ENCODE measurements around the gene TTLL5. TPM values are rescaled to one million over a fixed set of nuclear protein-coding genes. Genes with fewer than 3 reads are reported as not detected.

Gene TTLL5
- total RNA-seq, 2 experiments from 2014 or later = 19.8 to 26.4 TPM

DNA sequence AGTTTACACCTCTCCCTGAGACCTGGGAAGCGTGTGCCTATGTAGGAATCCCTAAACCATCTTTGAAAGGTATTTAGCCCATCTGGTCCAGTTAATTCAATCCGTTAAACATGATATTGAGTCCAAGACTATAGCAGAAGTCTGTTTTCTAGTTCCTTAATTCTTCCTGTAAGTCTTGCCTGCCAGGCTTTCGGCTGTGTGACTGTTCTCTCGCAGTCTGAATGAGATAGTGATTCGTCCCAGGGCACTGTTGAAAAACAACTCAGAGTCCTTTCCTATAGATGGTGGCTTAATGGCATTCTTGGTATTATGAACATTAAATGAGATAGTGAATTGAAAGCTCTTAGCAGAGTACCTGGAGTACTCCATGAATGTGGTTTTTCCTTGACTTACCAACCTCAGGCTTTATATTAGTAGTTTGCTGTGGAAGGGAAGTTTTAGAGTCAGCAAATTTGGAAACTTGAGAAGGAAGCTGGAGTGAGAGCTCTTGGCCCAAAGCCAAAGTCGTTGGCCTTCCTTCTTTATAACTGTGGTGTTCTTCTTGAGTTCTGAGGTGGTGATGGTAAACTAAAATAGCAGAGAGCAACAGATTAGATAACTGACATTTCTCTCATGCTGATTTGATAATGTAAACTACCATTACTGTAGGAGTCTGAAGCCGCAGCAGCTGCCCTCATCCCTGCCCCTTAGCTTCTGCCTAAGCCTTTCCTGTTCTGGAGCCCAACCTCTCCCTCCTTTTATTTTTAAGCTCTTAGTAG lies 244.3 kb downstream of the TTLL5 start:
- no peak overlapping the region for H3K4me3 ChIP-seq (ENCODE audit: low read length)
- H3K9me3 Mint-ChIP-seq = no peaks in the 10 kb centered on the region
- H3K27ac ChIP-seq (ENCODE audit: low read depth in 1 of 2, low read length in 2 of 2) = no peak overlapping the region
- no peaks in the 10 kb centered on the region for H3K36me3 ChIP-seq (ENCODE audit: insufficient read depth, low read length)
- CTCF ChIA-PET = interaction anchor here (1.1 to 3.7 kb wide), 4 partner anchors 12 to 80 kb away, joined by 4 to 52 read pairs (median 8); partner anchors contain the start of genes IFT43 and TGFB3
- H3K27me3 ChIP-seq (ENCODE audit: control insufficient read depth in 1 of 2, insufficient read depth in 2 of 2, low read length in 2 of 2) = no peaks in the 10 kb centered on the region
- no peak overlapping the region for H3K4me3 Mint-ChIP-seq
- H3K27ac Mint-ChIP-seq = no peak overlapping the region
- H3K4me1 ChIP-seq (ENCODE audit: insufficient read depth, low read length) = no peaks in the 10 kb centered on the region
- no peaks in the 10 kb centered on the region for H3K36me3 Mint-ChIP-seq (ENCODE audit: low read depth)
- no peaks in the 10 kb centered on the region for H3K4me1 Mint-ChIP-seq (ENCODE audit: low read depth)
- POLR2A ChIA-PET = interaction anchor here (1.9 to 2.5 kb wide), 2 partner anchors 77 to 80 kb away, joined by 8 to 20 read pairs; partner anchors contain the start of genes IFT43 and TGFB3
- TF ChIP-seq, protein P1, sequence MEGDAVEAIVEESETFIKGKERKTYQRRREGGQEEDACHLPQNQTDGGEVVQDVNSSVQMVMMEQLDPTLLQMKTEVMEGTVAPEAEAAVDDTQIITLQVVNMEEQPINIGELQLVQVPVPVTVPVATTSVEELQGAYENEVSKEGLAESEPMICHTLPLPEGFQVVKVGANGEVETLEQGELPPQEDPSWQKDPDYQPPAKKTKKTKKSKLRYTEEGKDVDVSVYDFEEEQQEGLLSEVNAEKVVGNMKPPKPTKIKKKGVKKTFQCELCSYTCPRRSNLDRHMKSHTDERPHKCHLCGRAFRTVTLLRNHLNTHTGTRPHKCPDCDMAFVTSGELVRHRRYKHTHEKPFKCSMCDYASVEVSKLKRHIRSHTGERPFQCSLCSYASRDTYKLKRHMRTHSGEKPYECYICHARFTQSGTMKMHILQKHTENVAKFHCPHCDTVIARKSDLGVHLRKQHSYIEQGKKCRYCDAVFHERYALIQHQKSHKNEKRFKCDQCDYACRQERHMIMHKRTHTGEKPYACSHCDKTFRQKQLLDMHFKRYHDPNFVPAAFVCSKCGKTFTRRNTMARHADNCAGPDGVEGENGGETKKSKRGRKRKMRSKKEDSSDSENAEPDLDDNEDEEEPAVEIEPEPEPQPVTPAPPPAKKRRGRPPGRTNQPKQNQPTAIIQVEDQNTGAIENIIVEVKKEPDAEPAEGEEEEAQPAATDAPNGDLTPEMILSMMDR (IDR thresholded peaks at IDR 0.05) = no peak
- DNase-seq = peak in 2 of 14 experiments; percentile 10 to 16
- no peaks in the 10 kb centered on the region for H3K9me3 ChIP-seq (ENCODE audit: control insufficient read depth in 1 of 2, insufficient read depth in 1 of 2, low read length in 2 of 2)
- no peaks in the 10 kb centered on the region for H3K27me3 Mint-ChIP-seq
- intact Hi-C loops (cut with DNase I, micrococcal nuclease) = no loop called here
- no peak for ATAC-seq (ENCODE audit: poor library complexity)

DNA sequence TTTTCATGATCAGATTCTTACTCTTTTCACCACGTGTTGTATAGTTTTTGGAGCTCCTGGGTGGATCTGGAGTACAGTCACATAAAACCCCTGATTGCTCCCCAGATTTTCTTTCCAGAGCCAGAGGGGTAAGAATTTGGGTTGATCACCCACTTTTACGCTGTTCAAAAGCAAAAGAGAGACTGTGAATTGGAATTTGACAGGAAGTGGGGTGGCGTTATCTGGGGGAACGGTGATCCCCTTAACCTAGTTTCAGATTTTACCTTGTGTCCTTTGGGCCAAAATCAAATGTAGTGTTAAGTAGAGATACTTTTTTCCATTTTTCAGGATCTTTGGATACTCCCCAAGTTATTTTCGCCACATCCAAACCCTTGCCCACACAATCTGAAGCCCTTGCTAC lies 245.2 kb downstream of the TTLL5 start:
- Mint-ChIP-seq H3K4me1 (ENCODE audit: low read depth) (no peaks in the 10 kb centered on the region), H3K36me3 (ENCODE audit: low read depth) (no peaks in the 10 kb centered on the region), H3K27me3 (no peaks in the 10 kb centered on the region), H3K4me3 (no peak overlapping the region), H3K9me3 (no peaks in the 10 kb centered on the region), H3K27ac (no peak overlapping the region)
- intact Hi-C loops (cut with DNase I, micrococcal nuclease) = loop anchor here (1.0 kb wide), 2 partner anchors 76 to 197 kb away; no protein-coding TSS in a partner anchor
- H3K27ac ChIP-seq (ENCODE audit: low read depth in 1 of 2, low read length in 2 of 2) = no peak overlapping the region
- TF ChIP-seq, protein P1 (IDR thresholded peaks at IDR 0.05) = no peak
- ATAC-seq (ENCODE audit: poor library complexity) (no peak), DNase-seq (no peak)
- ChIA-PET POLR2A (interaction anchor here (1.9 to 2.5 kb wide), 2 partner anchors 76 to 79 kb away, joined by 8 to 20 read pairs; partner anchors contain the start of genes IFT43 and TGFB3), CTCF (interaction anchor here (0.7 to 3.7 kb wide), 9 partner anchors 9 to 481 kb away, joined by 4 to 52 read pairs (median 5); partner anchors contain the start of genes IFT43 and TGFB3)
- no peaks in the 10 kb centered on the region for H3K36me3 ChIP-seq (ENCODE audit: insufficient read depth, low read length)
- no peaks in the 10 kb centered on the region for H3K9me3 ChIP-seq (ENCODE audit: control insufficient read depth in 1 of 2, insufficient read depth in 1 of 2, low read length in 2 of 2)
- H3K27me3 ChIP-seq (ENCODE audit: control insufficient read depth in 1 of 2, insufficient read depth in 2 of 2, low read length in 2 of 2) = no peaks in the 10 kb centered on the region
- H3K4me1 ChIP-seq (ENCODE audit: insufficient read depth, low read length) = no peaks in the 10 kb centered on the region
- no peak overlapping the region for H3K4me3 ChIP-seq (ENCODE audit: low read length)

DNA sequence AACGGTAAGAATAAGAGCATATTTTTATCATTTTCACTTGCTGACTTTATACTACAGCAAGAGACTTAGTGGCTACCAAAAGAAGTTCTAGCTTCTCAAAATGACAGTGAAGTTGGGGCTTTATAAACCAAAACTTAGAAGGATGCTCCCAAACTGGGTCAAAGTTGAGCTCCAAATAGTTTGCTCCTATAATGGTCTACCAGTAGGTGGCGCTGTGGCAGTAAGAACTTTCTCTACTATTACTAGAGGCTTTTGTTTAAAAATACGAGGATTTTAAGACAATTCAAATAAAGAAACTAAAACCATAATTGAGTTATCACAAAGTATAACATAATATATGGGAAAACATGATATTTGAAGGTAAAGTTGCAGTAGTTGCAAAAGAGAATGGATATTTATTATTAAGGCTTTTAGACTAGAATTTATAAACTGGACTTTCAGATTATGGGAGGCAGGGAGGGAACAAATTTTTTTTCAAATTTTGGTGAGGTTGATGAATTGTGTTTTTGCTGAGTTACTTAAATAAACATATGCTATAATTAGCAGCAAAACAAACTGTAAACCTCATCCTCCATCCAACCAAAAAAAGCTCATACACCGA lies 245.7 kb downstream of the TTLL5 start:
- H3K9me3 ChIP-seq (ENCODE audit: control insufficient read depth in 1 of 2, insufficient read depth in 1 of 2, low read length in 2 of 2) = no peaks in the 10 kb centered on the region
- intact Hi-C loops (cut with DNase I, micrococcal nuclease) = loop anchor here (1.0 kb wide), 2 partner anchors 76 to 197 kb away; no protein-coding TSS in a partner anchor
- no peaks in the 10 kb centered on the region for H3K9me3 Mint-ChIP-seq
- no peaks in the 10 kb centered on the region for H3K4me1 Mint-ChIP-seq (ENCODE audit: low read depth)
- no peaks in the 10 kb centered on the region for H3K36me3 Mint-ChIP-seq (ENCODE audit: low read depth)
- CTCF ChIA-PET = interaction anchor here (0.7 to 3.7 kb wide), 10 partner anchors 10 to 480 kb away, joined by 3 to 52 read pairs (median 4); partner anchors contain the start of genes IFT43 and TGFB3
- POLR2A ChIA-PET = interaction anchor here (1.9 to 2.5 kb wide), 2 partner anchors 76 to 79 kb away, joined by 8 to 20 read pairs; partner anchors contain the start of genes IFT43 and TGFB3
- no peaks in the 10 kb centered on the region for H3K27me3 Mint-ChIP-seq
- H3K4me3 ChIP-seq (ENCODE audit: low read length) = no peak overlapping the region
- no peaks in the 10 kb centered on the region for H3K27me3 ChIP-seq (ENCODE audit: control insufficient read depth in 1 of 2, insufficient read depth in 2 of 2, low read length in 2 of 2)
- ATAC-seq (ENCODE audit: poor library complexity) (peak; percentile 51), DNase-seq (peak; percentile 22 to 81 (median 62))
- H3K4me1 ChIP-seq (ENCODE audit: insufficient read depth, low read length) = no peaks in the 10 kb centered on the region
- no peak overlapping the region for H3K4me3 Mint-ChIP-seq
- no peak overlapping the region for H3K27ac ChIP-seq (ENCODE audit: low read depth in 1 of 2, low read length in 2 of 2)
- H3K36me3 ChIP-seq (ENCODE audit: insufficient read depth, low read length) = no peaks in the 10 kb centered on the region
- TF ChIP-seq, protein P1 (IDR thresholded peaks at IDR 0.05) = peak; percentile 97
- no peak overlapping the region for H3K27ac Mint-ChIP-seq

Measured in CD4-positive, alpha-beta T cell (primary cell).